Neural cell (in vitro differentiated cells): ENCODE data around the gene ODAD3. TPM values are rescaled to one million over a fixed set of nuclear protein-coding genes. Genes with fewer than 3 reads are reported as not detected.

Experiments used
- H2AFZ ChIP-seq: fragments of 200-600, 300-800 bp; sonication (generic), shearing (Covaris generic); 2 replicates; pipeline ENCODE4 v1.6.0; 2014; ENCODE audit warnings: low read depth, mild to moderate bottlenecking, antibody characterized with exemption, low read length, moderate library complexity
- H3F3A ChIP-seq: fragments of 200-600 bp; shearing (Covaris generic); 2 replicates; pipeline ENCODE4 v1.6.1; 2016; ENCODE audit warnings: mild to moderate bottlenecking, moderate library complexity, mixed read lengths, antibody characterized with exemption, low read length; ENCODE audit not compliant: insufficient read depth, poor library complexity, severe bottlenecking
- H3K27ac ChIP-seq: fragments of 200-600, 300-800 bp; sonication (generic), shearing (Covaris generic); 2 replicates; pipeline ENCODE4 v1.5.1; 2014; ENCODE audit warnings: mild to moderate bottlenecking, low read length, moderate library complexity
- H3K27me3 ChIP-seq: fragments of 300-800, 200-600 bp; sonication (generic), shearing (Covaris generic); 2 replicates; pipeline ENCODE4 v1.6.0; 2014; ENCODE audit warnings: mild to moderate bottlenecking, low read depth, low read length, moderate library complexity; ENCODE audit not compliant: insufficient read depth
- H3K36me3 ChIP-seq: fragments of 300-800, 200-600 bp; sonication (generic), shearing (Covaris generic); 2 replicates; pipeline ENCODE4 v1.5.1; 2014; ENCODE audit warnings: mild to moderate bottlenecking, antibody characterized with exemption, low read length, moderate library complexity; ENCODE audit not compliant: insufficient read depth
- H3K4me2 ChIP-seq: fragments of 300-800, 200-600 bp; sonication (generic), shearing (Covaris generic); 2 replicates; pipeline ENCODE4 v1.6.0; 2014; ENCODE audit warnings: mild to moderate bottlenecking, low read length
- H3K4me3 ChIP-seq: fragments of 300-800, 200-600 bp; sonication (generic), shearing (Covaris generic); 2 replicates; pipeline ENCODE4 v1.5.1; 2014; ENCODE audit warnings: mild to moderate bottlenecking, low read length, moderate library complexity
- H3K79me2 ChIP-seq: fragments of 200-600 bp; shearing (Covaris generic); replicated peaks from 2 replicates; pipeline ENCODE4 v1.6.0; 2014; ENCODE audit warnings: mild to moderate bottlenecking, low read length, moderate library complexity; ENCODE audit not compliant: insufficient read depth
- H3K9ac ChIP-seq: fragments of 300-800, 200-600 bp; sonication (generic), shearing (Covaris generic); 2 replicates; pipeline ENCODE4 v1.6.1; 2016; ENCODE audit warnings: mild to moderate bottlenecking, low read length, mixed read lengths
- H3K9me2 ChIP-seq: fragments of 200-600 bp; shearing (Covaris generic); 2 replicates; pipeline ENCODE4 v1.6.1; 2016; ENCODE audit warnings: mild to moderate bottlenecking, low read length, mixed read lengths; ENCODE audit not compliant: insufficient read depth
- H3K9me3 ChIP-seq: fragments of 200-600, 300-800 bp; sonication (generic), shearing (Covaris generic); 2 replicates; pipeline ENCODE4 v1.6.1; 2016; ENCODE audit warnings: mild to moderate bottlenecking, mixed run types, low read length, moderate library complexity, mixed read lengths
- H4K20me1 ChIP-seq: fragments of 200-600 bp; shearing (Covaris generic); 2 replicates; pipeline ENCODE4 v1.6.1; 2016; ENCODE audit warnings: mild to moderate bottlenecking, mixed run types; ENCODE audit not compliant: insufficient read depth
- EP300 ChIP-seq: fragments of 450-650 bp; conservative IDR thresholded peaks from 2 replicates; pipeline ENCODE4 v1.6.1; 2014; ENCODE audit warnings: antibody characterized with exemption, mild to moderate bottlenecking, moderate library complexity; ENCODE audit not compliant: poor library complexity, severe bottlenecking
- EZH2 ChIP-seq: fragments of 200-600, 300-800 bp; shearing (Covaris generic), sonication (generic); IDR thresholded peaks from 2 replicates; pipeline ENCODE4 v1.6.1; 2014; ENCODE audit warnings: antibody characterized with exemption, low read length, borderline replicate concordance, mild to moderate bottlenecking; ENCODE audit not compliant: insufficient read depth, poor library complexity, severe bottlenecking
- MXI1 ChIP-seq: fragments of 450-650 bp; conservative IDR thresholded peaks from 2 replicates; pipeline ENCODE4 v1.6.1; 2014; ENCODE audit warnings: antibody characterized with exemption, mild to moderate bottlenecking; ENCODE audit not compliant: poor library complexity, severe bottlenecking
- POLR2AphosphoS5 ChIP-seq: IDR thresholded peaks from 2 replicates; pipeline ENCODE4 v1.6.1; 2012
- RAD21 ChIP-seq: fragments of 450-650 bp; conservative IDR thresholded peaks from 2 replicates; pipeline ENCODE4 v1.6.1; 2014; ENCODE audit warnings: antibody characterized with exemption, mild to moderate bottlenecking, moderate library complexity
- SMC3 ChIP-seq: fragments of 450-650 bp; conservative IDR thresholded peaks from 2 replicates; pipeline ENCODE4 v1.6.1; 2014; ENCODE audit warnings: antibody characterized with exemption, mild to moderate bottlenecking, moderate library complexity; ENCODE audit not compliant: poor library complexity
- TAF1 ChIP-seq: IDR thresholded peaks from 2 replicates; pipeline ENCODE4 v1.6.1; 2012; ENCODE audit warnings: low read depth
- polyA plus RNA-seq: library from polyadenylated mRNA; depleted of rRNA; stranded (reverse); fragments of >200 nt; gene quantifications from 2 replicates; pipeline ENCODE4 v1.2.3, GENCODE V29; 2014
- TF ChIP-seq, protein P1 (sequence below): fragments of 450-650 bp; IDR thresholded peaks from 2 replicates; pipeline ENCODE4 v1.5.1; 2014; ENCODE audit warnings: antibody characterized with exemption, mild to moderate bottlenecking, moderate library complexity; ENCODE audit not compliant: poor library complexity, severe bottlenecking
- TF ChIP-seq, protein P2 (sequence below): IDR thresholded peaks from 2 replicates; pipeline ENCODE4 v1.6.1; 2012; ENCODE audit warnings: borderline replicate concordance

Gene ODAD3
- polyA plus RNA-seq, 1 donor from 2014 or later = 3.4 TPM

- H3K4me2 ChIP-seq = no peak within 1 kb of the TSS
- no peaks in the 10 kb centered on the region for H4K20me1 ChIP-seq
- no peak within 1 kb of the TSS for H3K27ac ChIP-seq
- no peak within 1 kb of the TSS for H2AFZ ChIP-seq
- peaks cover 76% of the 10 kb centered on the region for H3K27me3 ChIP-seq
- H3K9ac ChIP-seq = peak within 1 kb of the TSS; percentile 10
- peak within 1 kb of the TSS; percentile 56 for H3K4me3 ChIP-seq
- H3K9me3 ChIP-seq = peaks cover 11% of the 10 kb centered on the region
- TF ChIP-seq EZH2 (peak; percentile 42), RAD21 (no peak)
- H3K79me2 ChIP-seq = no peaks in the 10 kb centered on the region
- H3K36me3 ChIP-seq = no peaks in the 10 kb centered on the region
- no peaks in the 10 kb centered on the region for H3F3A ChIP-seq
- H3K9me2 ChIP-seq = no peaks in the 10 kb centered on the region
These were observed 16.1 kb downstream of the ODAD3 start, which contains the start of gene RGL3 for GRCh38 chr19:11418549-11419506. Gene RGL3 (minus strand): TSS chr19:11419314. CDS start chr19:11419278, 36 bp downstream.

DNA sequence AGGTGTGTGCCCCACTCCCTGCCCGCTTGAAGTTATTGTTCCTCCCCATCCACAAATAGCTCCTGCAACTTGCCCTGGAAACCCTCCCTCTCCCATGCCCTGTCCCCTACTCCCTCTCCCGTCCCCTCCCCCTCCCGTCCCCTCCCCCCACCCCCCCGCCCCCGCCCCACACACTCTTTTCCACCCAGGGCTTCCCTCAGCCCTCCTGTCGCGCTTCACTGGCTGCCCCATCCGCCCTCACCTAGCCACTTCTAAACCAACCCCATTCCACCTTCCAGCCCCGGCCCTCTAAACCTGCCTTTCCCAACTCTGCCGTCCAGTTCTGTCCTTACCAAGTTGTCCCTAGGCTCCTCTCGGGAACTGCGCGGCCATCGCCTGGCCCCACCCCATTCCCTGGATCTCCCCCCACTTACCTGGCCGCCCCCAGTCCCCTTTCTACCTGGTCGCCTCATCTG lies 16.8 kb downstream of the ODAD3 start:
- no peak overlapping the region for H3K4me2 ChIP-seq
- no peak overlapping the region for H3K27ac ChIP-seq
- peak overlapping the region; percentile 56 for H3K4me3 ChIP-seq

GRCh38 chr19:11416346-11417052 lies 18.4 kb downstream of the ODAD3 start:
- no peak overlapping the region for H3K4me3 ChIP-seq
- peaks cover 53% of the 10 kb centered on the region for H3K27me3 ChIP-seq
- H3K4me2 ChIP-seq = no peak overlapping the region
- no peaks in the 10 kb centered on the region for H3K9me3 ChIP-seq
- TF ChIP-seq, protein P1, sequence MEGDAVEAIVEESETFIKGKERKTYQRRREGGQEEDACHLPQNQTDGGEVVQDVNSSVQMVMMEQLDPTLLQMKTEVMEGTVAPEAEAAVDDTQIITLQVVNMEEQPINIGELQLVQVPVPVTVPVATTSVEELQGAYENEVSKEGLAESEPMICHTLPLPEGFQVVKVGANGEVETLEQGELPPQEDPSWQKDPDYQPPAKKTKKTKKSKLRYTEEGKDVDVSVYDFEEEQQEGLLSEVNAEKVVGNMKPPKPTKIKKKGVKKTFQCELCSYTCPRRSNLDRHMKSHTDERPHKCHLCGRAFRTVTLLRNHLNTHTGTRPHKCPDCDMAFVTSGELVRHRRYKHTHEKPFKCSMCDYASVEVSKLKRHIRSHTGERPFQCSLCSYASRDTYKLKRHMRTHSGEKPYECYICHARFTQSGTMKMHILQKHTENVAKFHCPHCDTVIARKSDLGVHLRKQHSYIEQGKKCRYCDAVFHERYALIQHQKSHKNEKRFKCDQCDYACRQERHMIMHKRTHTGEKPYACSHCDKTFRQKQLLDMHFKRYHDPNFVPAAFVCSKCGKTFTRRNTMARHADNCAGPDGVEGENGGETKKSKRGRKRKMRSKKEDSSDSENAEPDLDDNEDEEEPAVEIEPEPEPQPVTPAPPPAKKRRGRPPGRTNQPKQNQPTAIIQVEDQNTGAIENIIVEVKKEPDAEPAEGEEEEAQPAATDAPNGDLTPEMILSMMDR = no peak
- TF ChIP-seq POLR2AphosphoS5 = no peak
- TF ChIP-seq MXI1 = no peak
- TF ChIP-seq TAF1 = no peak
- TF ChIP-seq EP300 = no peak
- no peak for TF ChIP-seq SMC3
- TF ChIP-seq, protein P2, sequence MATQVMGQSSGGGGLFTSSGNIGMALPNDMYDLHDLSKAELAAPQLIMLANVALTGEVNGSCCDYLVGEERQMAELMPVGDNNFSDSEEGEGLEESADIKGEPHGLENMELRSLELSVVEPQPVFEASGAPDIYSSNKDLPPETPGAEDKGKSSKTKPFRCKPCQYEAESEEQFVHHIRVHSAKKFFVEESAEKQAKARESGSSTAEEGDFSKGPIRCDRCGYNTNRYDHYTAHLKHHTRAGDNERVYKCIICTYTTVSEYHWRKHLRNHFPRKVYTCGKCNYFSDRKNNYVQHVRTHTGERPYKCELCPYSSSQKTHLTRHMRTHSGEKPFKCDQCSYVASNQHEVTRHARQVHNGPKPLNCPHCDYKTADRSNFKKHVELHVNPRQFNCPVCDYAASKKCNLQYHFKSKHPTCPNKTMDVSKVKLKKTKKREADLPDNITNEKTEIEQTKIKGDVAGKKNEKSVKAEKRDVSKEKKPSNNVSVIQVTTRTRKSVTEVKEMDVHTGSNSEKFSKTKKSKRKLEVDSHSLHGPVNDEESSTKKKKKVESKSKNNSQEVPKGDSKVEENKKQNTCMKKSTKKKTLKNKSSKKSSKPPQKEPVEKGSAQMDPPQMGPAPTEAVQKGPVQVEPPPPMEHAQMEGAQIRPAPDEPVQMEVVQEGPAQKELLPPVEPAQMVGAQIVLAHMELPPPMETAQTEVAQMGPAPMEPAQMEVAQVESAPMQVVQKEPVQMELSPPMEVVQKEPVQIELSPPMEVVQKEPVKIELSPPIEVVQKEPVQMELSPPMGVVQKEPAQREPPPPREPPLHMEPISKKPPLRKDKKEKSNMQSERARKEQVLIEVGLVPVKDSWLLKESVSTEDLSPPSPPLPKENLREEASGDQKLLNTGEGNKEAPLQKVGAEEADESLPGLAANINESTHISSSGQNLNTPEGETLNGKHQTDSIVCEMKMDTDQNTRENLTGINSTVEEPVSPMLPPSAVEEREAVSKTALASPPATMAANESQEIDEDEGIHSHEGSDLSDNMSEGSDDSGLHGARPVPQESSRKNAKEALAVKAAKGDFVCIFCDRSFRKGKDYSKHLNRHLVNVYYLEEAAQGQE = no peak
- no peak for TF ChIP-seq EZH2
- TF ChIP-seq RAD21 = no peak
- no peak overlapping the region for H3K27ac ChIP-seq
- no peaks in the 10 kb centered on the region for H3F3A ChIP-seq
- no peaks in the 10 kb centered on the region for H4K20me1 ChIP-seq
- H2AFZ ChIP-seq = no peak overlapping the region
- no peaks in the 10 kb centered on the region for H3K79me2 ChIP-seq
- H3K9me2 ChIP-seq = no peaks in the 10 kb centered on the region
- H3K36me3 ChIP-seq = no peaks in the 10 kb centered on the region
- H3K9ac ChIP-seq = no peak overlapping the region

More for the DNA sequence above, 16.8 kb downstream of the ODAD3 start:
- Histone ChIP-seq H4K20me1 (no peaks in the 10 kb centered on the region), H3K9me3 (peaks cover 8% of the 10 kb centered on the region), H3F3A (no peaks in the 10 kb centered on the region), H3K36me3 (no peaks in the 10 kb centered on the region), H3K9me2 (no peaks in the 10 kb centered on the region), H3K9ac (peak overlapping the region; percentile 10), H3K27me3 (peaks cover 69% of the 10 kb centered on the region), H3K79me2 (no peaks in the 10 kb centered on the region), H2AFZ (no peak overlapping the region)
- TF ChIP-seq EZH2 (peak; percentile 81), SMC3 (no peak)
